Measurements from ENCODE around the gene NAV2.

NAV2 gene

GRCh38 chr11:19954899-19955298 lies 242.3 kb downstream of the NAV2 start:
- H3K9ac ChIP-seq (ENCODE audit: low read depth, low read length): no peak overlapping the region
- no peaks in the 10 kb centered on the region for H3K4me1 ChIP-seq (ENCODE audit: insufficient read depth, low read length)
- H3K4me3 ChIP-seq (ENCODE audit: low read depth in 1 of 2, low read length in 2 of 2): no peak overlapping the region
- no peaks in the 10 kb centered on the region for H3K9me3 ChIP-seq (ENCODE audit: insufficient read depth, low read length, severe bottlenecking)
- H3K27me3 ChIP-seq (ENCODE audit: insufficient read depth, low read length, poor library complexity): peaks cover 21% of the 10 kb centered on the region
- ATAC-seq (ENCODE audit: insufficient read depth, low read depth) (no peak), DNase-seq (no peak)
- H3K79me2 ChIP-seq (ENCODE audit: insufficient read depth, low read length): no peaks in the 10 kb centered on the region
- no peaks in the 10 kb centered on the region for H3K36me3 ChIP-seq (ENCODE audit: insufficient read depth, low read length)
- TF ChIP-seq CTCF (IDR thresholded peaks at IDR 0.05; ENCODE audit: borderline replicate concordance, extremely low read depth, low read length, poor library complexity, severe bottlenecking): no peak
- no peak overlapping the region for H3K27ac ChIP-seq (ENCODE audit: low read length)
- no peaks in the 10 kb centered on the region for H4K20me1 ChIP-seq (ENCODE audit: insufficient read depth, low read length)
- no peak overlapping the region for H2AFZ ChIP-seq (ENCODE audit: low read depth, low read length)
- no peak overlapping the region for H3K4me2 ChIP-seq (ENCODE audit: insufficient read depth, low read length)

GRCh38 chr11:19955660-19956059 lies 243.0 kb downstream of the NAV2 start:
- Histone ChIP-seq H3K9me3 (ENCODE audit: insufficient read depth, low read length, severe bottlenecking) (no peaks in the 10 kb centered on the region), H2AFZ (ENCODE audit: low read depth, low read length) (no peak overlapping the region), H3K4me3 (ENCODE audit: low read depth in 1 of 2, low read length in 2 of 2) (no peak overlapping the region), H3K36me3 (ENCODE audit: insufficient read depth, low read length) (no peaks in the 10 kb centered on the region), H3K79me2 (ENCODE audit: insufficient read depth, low read length) (no peaks in the 10 kb centered on the region), H3K27ac (ENCODE audit: low read length) (no peak overlapping the region), H3K9ac (ENCODE audit: low read depth, low read length) (no peak overlapping the region), H4K20me1 (ENCODE audit: insufficient read depth, low read length) (no peaks in the 10 kb centered on the region), H3K27me3 (ENCODE audit: insufficient read depth, low read length, poor library complexity) (peaks cover 21% of the 10 kb centered on the region), H3K4me1 (ENCODE audit: insufficient read depth, low read length) (no peaks in the 10 kb centered on the region), H3K4me2 (ENCODE audit: insufficient read depth, low read length) (no peak overlapping the region)
- ATAC-seq (ENCODE audit: insufficient read depth, low read depth) (no peak), DNase-seq (no peak)
- TF ChIP-seq CTCF (IDR thresholded peaks at IDR 0.05; ENCODE audit: borderline replicate concordance, extremely low read depth, low read length, poor library complexity, severe bottlenecking): no peak
- no peak for TF ChIP-seq EZH2 (IDR thresholded peaks at IDR 0.05; ENCODE audit: borderline replicate concordance, low read depth, low read length, severe bottlenecking)

- H3K4me1 ChIP-seq (ENCODE audit: insufficient read depth, low read length): no peaks in the 10 kb centered on the region
- H3K27ac ChIP-seq (ENCODE audit: low read length): no peak overlapping the region
- no peaks in the 10 kb centered on the region for H3K79me2 ChIP-seq (ENCODE audit: insufficient read depth, low read length)
Observed at GRCh38 chr11:19956228-19956627, 243.6 kb downstream of the NAV2 start.

More at GRCh38 chr11:19956228-19956627, 243.6 kb downstream of the NAV2 start:
- TF ChIP-seq EZH2 (IDR thresholded peaks at IDR 0.05; ENCODE audit: borderline replicate concordance, low read depth, low read length, severe bottlenecking) (no peak), CTCF (IDR thresholded peaks at IDR 0.05; ENCODE audit: borderline replicate concordance, extremely low read depth, low read length, poor library complexity, severe bottlenecking) (no peak)
- Histone ChIP-seq H3K27me3 (ENCODE audit: insufficient read depth, low read length, poor library complexity) (peaks cover 21% of the 10 kb centered on the region), H3K9ac (ENCODE audit: low read depth, low read length) (no peak overlapping the region), H3K9me3 (ENCODE audit: insufficient read depth, low read length, severe bottlenecking) (no peaks in the 10 kb centered on the region), H3K4me3 (ENCODE audit: low read depth in 1 of 2, low read length in 2 of 2) (no peak overlapping the region), H2AFZ (ENCODE audit: low read depth, low read length) (no peak overlapping the region), H4K20me1 (ENCODE audit: insufficient read depth, low read length) (no peaks in the 10 kb centered on the region), H3K4me2 (ENCODE audit: insufficient read depth, low read length) (no peak overlapping the region), H3K36me3 (ENCODE audit: insufficient read depth, low read length) (no peaks in the 10 kb centered on the region)
- no peak for ATAC-seq (ENCODE audit: insufficient read depth, low read depth)
- DNase-seq: no peak

All from DND-41 (cell line).